GM21717 (cell line): ENCODE measurements around the gene STXBP1.

ENCODE experiments used
- ATAC-seq: cut with Tn5 transposase; IDR thresholded peaks from one replicate; pipeline ENCODE4 v1.9.1; 2021; ENCODE audit warnings: mild to moderate bottlenecking, moderate library complexity; ENCODE audit not compliant: unreplicated experiment

STXBP1 gene

DNA sequence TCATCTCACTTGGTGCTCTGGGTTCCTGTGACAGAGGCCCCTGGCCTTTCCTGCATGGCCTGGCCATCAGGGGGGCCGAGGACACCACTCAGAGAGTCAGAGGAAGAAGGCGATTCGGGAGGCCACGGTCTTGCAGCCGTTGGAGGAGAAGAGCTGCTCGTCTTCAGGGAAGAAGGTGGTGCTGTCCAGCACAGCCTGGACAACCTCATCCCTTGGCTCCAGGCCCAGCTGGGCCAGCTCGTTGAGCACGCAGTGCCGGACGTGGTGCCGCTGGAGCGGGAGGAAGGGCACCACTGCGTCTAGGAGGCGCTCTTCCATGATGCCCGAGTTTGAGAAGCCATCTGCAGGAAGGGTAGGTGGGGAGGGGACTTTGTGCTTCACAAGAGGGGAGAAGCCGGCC is 119.9 kb downstream of the STXBP1 start:
- ATAC-seq, result no peak

DNA sequence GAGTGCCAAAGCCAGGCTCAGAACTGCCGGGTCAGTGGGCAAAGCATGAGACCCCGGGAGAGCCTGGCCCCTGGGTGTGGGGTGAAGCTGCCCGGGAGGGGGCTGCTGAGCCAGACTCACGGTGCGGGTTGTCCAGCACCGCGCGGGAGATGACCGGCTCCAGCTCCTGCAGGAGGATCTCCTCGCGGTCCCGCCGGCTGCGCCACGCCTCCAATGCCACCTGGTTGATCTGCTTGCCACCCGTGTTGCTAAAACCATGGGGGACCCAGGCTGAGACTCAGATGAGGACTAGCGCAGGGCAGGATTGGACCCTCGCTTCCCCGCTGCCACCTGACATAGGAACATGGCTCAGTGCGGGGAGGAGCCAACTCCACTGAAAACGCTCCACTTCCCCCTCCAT is 120.4 kb downstream of the STXBP1 start:
- ATAC-seq, result no peak

DNA sequence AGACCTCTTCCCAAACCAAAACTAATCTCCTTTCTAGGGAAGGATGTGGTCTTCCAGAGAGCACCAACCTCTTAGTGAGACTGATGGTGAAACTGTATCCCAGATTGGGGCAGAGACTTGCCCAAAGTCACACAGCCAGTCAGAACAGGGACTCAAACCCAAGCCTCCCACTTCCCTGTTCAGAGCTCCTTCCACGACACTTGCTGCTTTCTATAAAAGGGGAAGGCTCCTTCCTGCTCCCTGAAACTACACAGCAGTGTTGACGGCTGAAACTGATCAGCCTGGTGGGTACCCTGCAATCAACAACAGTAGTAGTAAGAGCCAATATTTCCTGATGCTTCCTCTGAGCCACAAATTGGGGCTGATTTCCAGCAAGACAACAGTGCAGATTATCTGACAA is 121.5 kb downstream of the STXBP1 start:
- ATAC-seq, result no peak

DNA sequence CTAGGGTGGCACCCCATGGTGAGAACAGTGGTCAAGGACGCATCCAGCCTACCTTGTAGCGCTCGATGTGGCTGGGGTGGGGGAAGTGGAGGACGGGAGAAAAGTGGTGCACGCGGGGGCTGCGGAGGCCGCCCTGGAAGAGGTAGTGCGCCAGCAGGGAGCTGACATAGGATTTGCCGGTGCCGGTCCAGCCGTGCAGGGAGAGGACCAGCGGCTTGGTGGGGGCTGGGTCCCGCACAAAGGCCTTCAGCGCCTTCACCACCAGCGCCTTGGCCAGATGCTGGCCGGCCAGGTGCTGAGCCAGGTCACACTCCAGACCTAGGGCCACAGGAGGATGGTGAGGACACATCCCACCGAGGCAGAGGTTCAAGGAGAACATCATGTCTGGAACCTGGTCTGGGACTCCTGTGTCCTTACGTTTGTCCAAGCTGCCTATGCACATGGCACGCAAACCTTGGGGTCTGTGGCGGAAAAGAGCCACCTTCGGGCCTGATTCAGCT is 122.2 kb downstream of the STXBP1 start:
- ATAC-seq, result no peak

DNA sequence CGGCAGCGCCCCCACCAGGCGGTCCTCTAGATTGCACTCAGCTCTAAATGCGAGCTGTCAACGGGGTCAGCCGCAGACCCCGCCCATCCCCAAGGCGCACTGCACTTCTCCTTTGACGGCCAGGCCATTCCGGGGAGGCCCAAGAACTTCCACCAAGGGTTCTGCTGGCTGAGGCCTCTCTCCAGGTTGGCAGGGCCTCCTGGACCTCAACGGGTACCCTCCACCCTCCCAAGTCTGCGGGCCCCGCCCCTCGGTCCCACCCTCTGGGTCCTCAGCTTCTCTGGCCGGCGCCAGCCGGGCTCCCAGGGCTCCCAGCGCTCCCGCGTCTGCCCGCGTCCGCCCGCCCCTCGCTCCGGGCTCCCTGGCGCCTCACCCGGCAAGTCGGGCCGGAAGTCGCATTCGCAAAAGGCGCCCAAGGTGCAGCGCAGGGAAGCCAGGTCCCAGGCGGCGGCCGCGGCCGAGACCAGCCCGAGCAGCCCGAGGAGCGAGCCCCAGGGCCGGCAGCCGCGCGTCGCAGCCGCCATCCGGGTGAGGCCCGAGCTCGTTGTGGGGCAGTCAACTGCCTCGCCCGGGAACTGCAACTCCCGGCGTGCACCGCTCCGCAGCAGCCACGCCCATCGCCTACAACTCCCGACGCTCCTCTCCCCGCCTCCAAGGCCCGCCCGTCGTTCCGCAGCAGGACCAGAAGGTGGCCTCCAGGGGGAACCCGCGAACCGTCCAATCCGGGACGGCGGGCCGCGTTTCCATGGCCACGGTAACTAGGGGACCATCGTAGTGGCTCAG is 122.9 kb downstream of the STXBP1 start, which contains the start of gene TOR2A:
TSS of gene TOR2A (minus strand) at position 548 of the 783 bp plus-strand sequence. CDS start at position 524, 24 bp downstream.
- peak; percentile 85 for ATAC-seq

DNA sequence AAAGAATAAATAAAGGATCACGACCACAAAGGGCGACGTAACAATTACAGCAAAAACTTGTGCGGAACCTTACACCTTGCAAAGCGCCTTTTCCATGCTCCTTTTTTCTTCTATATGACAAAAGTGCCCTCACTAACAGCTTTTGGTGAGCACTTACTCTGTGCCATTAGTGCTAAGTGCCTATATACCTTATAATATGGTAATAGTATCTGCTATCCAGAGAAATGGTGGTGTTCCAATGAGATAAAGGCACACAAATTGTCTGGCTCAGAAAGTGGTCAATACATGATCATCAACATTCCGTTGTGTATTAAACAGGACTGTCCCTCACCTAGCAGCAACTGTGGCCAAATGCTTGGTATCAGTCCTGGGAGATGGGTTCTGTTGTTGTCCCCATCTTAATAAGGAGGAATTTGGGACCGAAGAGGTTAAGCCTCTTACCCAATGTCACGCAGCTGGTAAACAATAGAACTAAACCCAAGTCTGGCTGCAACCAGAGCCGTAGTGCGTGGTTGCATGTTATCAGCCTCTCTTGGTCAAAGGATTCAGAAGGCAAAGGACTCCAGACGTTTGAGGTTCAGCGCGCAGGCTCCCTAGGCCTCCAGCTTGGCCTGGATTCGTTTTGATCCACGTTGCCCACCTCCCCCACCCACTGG is 123.6 kb downstream of the STXBP1 start:
- ATAC-seq, result no peak

DNA sequence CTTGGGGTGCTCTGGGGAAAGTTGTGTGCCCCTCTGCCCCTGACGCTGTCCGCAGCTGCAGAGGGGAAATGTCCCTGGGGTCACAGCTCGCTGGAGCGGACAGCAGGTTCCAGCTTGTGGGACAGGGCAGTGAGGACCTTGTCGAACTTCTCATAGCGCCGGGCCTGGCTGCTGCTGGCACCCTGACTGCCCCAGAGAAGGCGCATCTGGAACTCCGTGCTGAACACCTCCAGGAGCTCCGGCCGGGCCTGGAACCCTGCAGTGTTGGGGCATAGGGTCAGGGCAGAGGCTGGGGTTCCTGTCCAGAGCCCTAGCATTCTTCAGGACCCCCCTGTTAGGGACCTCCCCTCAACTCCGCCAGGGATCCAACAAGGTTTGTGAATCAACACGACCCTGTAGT is 126.6 kb downstream of the STXBP1 start:
- ATAC-seq, result no peak

DNA sequence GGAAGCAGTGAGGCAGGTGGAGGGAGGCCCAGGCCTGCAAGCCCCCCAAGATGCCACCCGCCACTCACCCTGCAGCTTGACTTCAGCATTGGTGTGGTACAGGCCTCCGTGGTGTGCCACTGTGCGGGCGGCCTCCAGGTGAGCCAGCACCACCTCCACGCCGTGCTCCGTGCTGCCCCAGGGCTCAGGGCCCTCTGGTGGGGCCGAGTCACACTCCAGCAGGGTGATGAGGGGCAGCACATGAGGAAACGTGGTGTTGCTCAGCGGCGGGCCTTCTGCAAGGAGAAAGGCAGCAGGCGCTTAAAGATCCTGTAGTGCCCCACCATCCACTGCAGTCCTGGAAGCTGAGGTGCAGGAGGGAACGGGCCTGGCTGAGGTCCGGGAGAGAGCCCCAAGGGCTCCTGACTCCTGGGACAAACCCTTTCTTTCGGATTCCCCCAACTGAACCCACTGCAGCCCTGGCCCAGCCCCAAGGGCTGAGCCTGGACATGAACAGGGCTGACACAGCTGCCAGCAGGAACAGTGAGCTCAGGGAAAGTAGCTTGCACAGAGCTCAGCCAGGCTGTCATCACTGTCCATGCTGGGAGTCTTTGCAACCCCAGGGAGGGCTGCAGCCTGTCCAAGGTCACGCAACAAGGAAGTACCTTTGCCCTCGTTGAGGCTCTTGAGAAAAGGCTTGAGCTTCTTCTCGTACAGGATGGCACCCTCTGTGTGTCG is 127.7 kb downstream of the STXBP1 start:
- ATAC-seq, result no peak

DNA sequence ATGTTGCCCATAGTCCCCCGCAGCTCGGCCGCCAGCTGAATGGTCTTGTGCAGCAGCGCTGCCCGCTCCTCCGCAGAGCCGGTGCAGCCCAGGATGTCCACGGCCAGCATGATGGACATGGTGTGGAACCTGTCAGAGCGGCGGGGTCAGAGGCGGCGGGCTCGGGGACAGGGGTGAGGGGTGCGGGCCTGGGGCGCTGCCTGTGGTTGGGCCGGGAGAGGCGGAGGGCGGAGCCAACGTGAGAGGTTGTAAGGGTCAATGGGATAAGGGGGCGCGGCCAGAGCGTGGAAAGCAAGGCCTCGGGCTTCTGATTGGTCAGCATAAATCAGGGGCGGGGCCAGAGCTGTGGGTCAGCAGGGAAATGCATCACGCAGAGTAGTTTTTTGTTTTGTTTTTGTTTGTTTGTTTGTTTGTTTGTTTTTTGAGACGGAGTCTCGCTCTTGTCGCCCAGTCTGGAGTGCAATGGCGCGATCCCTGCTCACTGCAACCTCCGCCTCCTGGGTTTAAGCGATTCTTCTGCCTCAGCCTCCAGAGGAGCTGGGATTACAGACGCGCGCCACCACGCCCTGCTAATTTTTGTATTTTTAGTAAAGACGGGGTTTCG is 129.9 kb downstream of the STXBP1 start:
- ATAC-seq, result no peak
